Activated CD8-positive, alpha-beta memory T cell treated with anti-CD3 and anti-CD28 coated beads, Interleukin-2, amount 50 U/mL, for 4 hours (primary cell): ENCODE measurements around the gene NDFIP2.
"Not testable (repeated sequence)": the region's sequence is repeated elsewhere in the genome, so short reads cannot be mapped to it uniquely, and the experiment has no call there.

Experiments
- DNase-seq: peaks from one replicate; pipeline ENCODE4 v3.0.0-alpha.2; 2020

NDFIP2 gene

GRCh38 chr13:79541426-79542049, 60.6 kb downstream of the NDFIP2 start:
- DNase-seq: no peak

GRCh38 chr13:79543883-79544282, 62.9 kb downstream of the NDFIP2 start:
- no peak for DNase-seq

GRCh38 chr13:79547211-79548195, 66.5 kb downstream of the NDFIP2 start:
- no peak for DNase-seq

- DNase-seq: no peak
Measured at GRCh38 chr13:79548902-79549301, 67.9 kb downstream of the NDFIP2 start.

GRCh38 chr13:79549355-79550106, 68.6 kb downstream of the NDFIP2 start:
- DNase-seq: no peak

GRCh38 chr13:79557666-79558065, 76.7 kb downstream of the NDFIP2 start:
- no peak for DNase-seq

- no peak for DNase-seq
Measured at GRCh38 chr13:79560954-79561353, 80.0 kb downstream of the NDFIP2 start.

- no peak for DNase-seq
Measured at GRCh38 chr13:79562557-79562956, 81.6 kb downstream of the NDFIP2 start.

GRCh38 chr13:79566118-79566517, 85.2 kb downstream of the NDFIP2 start:
- no peak for DNase-seq

GRCh38 chr13:79571147-79571546, 90.2 kb downstream of the NDFIP2 start:
- DNase-seq: no peak

GRCh38 chr13:79573892-79574291, 92.9 kb downstream of the NDFIP2 start:
- not testable (repeated sequence) for DNase-seq

GRCh38 chr13:79581870-79582315, 100.9 kb downstream of the NDFIP2 start:
- DNase-seq: no peak

- DNase-seq: no peak
Measured at GRCh38 chr13:79582896-79583295, 101.9 kb downstream of the NDFIP2 start.

GRCh38 chr13:79585033-79585432, 104.1 kb downstream of the NDFIP2 start:
- no peak for DNase-seq

- no peak for DNase-seq
Measured at GRCh38 chr13:79589603-79590393, 108.8 kb downstream of the NDFIP2 start.

GRCh38 chr13:79590394-79590676, 109.4 kb downstream of the NDFIP2 start:
- DNase-seq: no peak

GRCh38 chr13:79591493-79591892, 110.5 kb downstream of the NDFIP2 start:
- DNase-seq: no peak

GRCh38 chr13:79593121-79593520, 112.2 kb downstream of the NDFIP2 start:
- no peak for DNase-seq

GRCh38 chr13:79593641-79594275, 112.8 kb downstream of the NDFIP2 start:
- no peak for DNase-seq

GRCh38 chr13:79600146-79600545, 119.2 kb downstream of the NDFIP2 start:
- DNase-seq: not testable (repeated sequence)

GRCh38 chr13:79602936-79603335, 122.0 kb downstream of the NDFIP2 start:
- DNase-seq: no peak

- DNase-seq: no peak
Measured at GRCh38 chr13:79604752-79605151, 123.8 kb downstream of the NDFIP2 start.
